ENCODE measurements around the gene PARD3. TPM values are rescaled to one million over a fixed set of nuclear protein-coding genes. Genes with fewer than 3 reads are reported as not detected.

The PARD3 gene
- total RNA-seq, 1 experiment from 2014 or later: 46.3 TPM

DNA sequence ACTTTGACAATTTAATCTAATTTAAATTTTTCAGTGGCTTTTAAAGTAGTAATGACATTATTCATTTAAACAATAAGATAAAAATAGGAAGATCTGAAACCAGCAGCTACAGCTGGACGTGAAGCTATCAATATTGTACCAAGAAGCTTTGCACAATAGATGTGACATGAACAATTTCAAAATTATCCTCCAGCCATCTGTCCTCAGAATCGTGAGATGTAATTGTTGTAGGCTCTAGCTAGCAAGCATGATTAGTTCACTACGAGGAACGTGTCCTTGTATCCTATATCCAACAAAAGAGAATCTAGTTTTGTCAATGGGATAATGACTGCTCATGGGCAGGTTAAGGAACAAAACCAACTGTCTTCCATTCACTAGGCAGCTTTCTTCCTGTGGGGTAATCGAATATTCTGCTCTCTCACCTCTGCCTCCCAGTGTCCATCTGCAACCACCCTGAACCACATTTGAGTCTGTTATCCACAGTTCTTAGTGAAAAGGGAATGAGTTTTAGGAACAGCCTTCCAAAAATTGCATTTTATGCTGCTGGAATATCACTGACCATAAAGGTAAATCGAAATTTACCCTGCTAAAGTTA, 247.3 kb downstream of the PARD3 start:
- Histone ChIP-seq H3K9me2 (ENCODE audit: insufficient read depth) (no peaks in the 10 kb centered on the region), H4K20me1 (ENCODE audit: insufficient read depth) (no peaks in the 10 kb centered on the region), H3K9me3 (ENCODE audit: control insufficient read depth in 1 of 2, insufficient read depth in 1 of 2, low read depth in 1 of 2, low read length in 2 of 2) (no peaks in the 10 kb centered on the region), H3K4me3 (replicated peaks in 1 of 2; ENCODE audit: low read depth in 1 of 2, low read length in 2 of 2) (no peak overlapping the region), H3K27me3 (ENCODE audit: insufficient read depth, low read length) (no peaks in the 10 kb centered on the region), H3K36me3 (ENCODE audit: control insufficient read depth in 1 of 2, insufficient read depth in 2 of 2, low read length in 2 of 2) (no peaks in the 10 kb centered on the region), H3K9ac (ENCODE audit: low read length) (no peak overlapping the region), H3K4me2 (ENCODE audit: low read length) (no peak overlapping the region), H3K79me2 (ENCODE audit: insufficient read depth, low read length) (peaks cover 14% of the 10 kb centered on the region; the same call in 1 of the 2 replicates), H3K4me1 (ENCODE audit: control insufficient read depth in 1 of 2, insufficient read depth in 2 of 2, low read length in 2 of 2) (no peaks in the 10 kb centered on the region), H3K27ac (ENCODE audit: low read depth, low read length) (no peak overlapping the region), H2AFZ (ENCODE audit: low read depth, low read length, poor library complexity, severe bottlenecking) (no peak overlapping the region)
- BruUV-seq (replicated peaks): no TSS peak
- TF ChIP-seq EZH2 (IDR thresholded peaks at IDR 0.05): no peak
- no peak for TF ChIP-seq ZNF274 (IDR thresholded peaks at IDR 0.05; ENCODE audit: low read depth, low read length)
- TF ChIP-seq, protein P1, sequence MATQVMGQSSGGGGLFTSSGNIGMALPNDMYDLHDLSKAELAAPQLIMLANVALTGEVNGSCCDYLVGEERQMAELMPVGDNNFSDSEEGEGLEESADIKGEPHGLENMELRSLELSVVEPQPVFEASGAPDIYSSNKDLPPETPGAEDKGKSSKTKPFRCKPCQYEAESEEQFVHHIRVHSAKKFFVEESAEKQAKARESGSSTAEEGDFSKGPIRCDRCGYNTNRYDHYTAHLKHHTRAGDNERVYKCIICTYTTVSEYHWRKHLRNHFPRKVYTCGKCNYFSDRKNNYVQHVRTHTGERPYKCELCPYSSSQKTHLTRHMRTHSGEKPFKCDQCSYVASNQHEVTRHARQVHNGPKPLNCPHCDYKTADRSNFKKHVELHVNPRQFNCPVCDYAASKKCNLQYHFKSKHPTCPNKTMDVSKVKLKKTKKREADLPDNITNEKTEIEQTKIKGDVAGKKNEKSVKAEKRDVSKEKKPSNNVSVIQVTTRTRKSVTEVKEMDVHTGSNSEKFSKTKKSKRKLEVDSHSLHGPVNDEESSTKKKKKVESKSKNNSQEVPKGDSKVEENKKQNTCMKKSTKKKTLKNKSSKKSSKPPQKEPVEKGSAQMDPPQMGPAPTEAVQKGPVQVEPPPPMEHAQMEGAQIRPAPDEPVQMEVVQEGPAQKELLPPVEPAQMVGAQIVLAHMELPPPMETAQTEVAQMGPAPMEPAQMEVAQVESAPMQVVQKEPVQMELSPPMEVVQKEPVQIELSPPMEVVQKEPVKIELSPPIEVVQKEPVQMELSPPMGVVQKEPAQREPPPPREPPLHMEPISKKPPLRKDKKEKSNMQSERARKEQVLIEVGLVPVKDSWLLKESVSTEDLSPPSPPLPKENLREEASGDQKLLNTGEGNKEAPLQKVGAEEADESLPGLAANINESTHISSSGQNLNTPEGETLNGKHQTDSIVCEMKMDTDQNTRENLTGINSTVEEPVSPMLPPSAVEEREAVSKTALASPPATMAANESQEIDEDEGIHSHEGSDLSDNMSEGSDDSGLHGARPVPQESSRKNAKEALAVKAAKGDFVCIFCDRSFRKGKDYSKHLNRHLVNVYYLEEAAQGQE (IDR thresholded peaks at IDR 0.05; ENCODE audit: low read depth): no peak
- no peak for TF ChIP-seq EZH2phosphoT487 (IDR thresholded peaks at IDR 0.05; ENCODE audit: borderline replicate concordance)
- TF ChIP-seq, protein P2, sequence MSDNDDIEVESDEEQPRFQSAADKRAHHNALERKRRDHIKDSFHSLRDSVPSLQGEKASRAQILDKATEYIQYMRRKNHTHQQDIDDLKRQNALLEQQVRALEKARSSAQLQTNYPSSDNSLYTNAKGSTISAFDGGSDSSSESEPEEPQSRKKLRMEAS (IDR thresholded peaks at IDR 0.05): no peak
- TF ChIP-seq FOSL1 (IDR thresholded peaks at IDR 0.05; ENCODE audit: low read depth): no peak
- TF ChIP-seq, protein P3, sequence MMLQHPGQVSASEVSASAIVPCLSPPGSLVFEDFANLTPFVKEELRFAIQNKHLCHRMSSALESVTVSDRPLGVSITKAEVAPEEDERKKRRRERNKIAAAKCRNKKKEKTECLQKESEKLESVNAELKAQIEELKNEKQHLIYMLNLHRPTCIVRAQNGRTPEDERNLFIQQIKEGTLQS (IDR thresholded peaks at IDR 0.05): no peak
- no peak for TF ChIP-seq EGR1 (IDR thresholded peaks at IDR 0.05; ENCODE audit: low read depth)
- no peak for TF ChIP-seq POLR2A (IDR thresholded peaks at IDR 0.05; ENCODE audit: borderline replicate concordance, extremely low read depth, insufficient read depth, insufficient read length)
- no peak for TF ChIP-seq TCF7L2 (IDR thresholded peaks at IDR 0.05; ENCODE audit: borderline replicate concordance, extremely low read depth, insufficient read depth, insufficient read length)
- no peak for TF ChIP-seq ZFX (IDR thresholded peaks at IDR 0.05)
- no peak for TF ChIP-seq CEBPB (IDR thresholded peaks at IDR 0.05; ENCODE audit: low read depth)
- no peak for TF ChIP-seq YY1 (IDR thresholded peaks at IDR 0.05; ENCODE audit: extremely low read depth, insufficient replicate concordance, low read depth, low read length)
- TF ChIP-seq, protein P4, sequence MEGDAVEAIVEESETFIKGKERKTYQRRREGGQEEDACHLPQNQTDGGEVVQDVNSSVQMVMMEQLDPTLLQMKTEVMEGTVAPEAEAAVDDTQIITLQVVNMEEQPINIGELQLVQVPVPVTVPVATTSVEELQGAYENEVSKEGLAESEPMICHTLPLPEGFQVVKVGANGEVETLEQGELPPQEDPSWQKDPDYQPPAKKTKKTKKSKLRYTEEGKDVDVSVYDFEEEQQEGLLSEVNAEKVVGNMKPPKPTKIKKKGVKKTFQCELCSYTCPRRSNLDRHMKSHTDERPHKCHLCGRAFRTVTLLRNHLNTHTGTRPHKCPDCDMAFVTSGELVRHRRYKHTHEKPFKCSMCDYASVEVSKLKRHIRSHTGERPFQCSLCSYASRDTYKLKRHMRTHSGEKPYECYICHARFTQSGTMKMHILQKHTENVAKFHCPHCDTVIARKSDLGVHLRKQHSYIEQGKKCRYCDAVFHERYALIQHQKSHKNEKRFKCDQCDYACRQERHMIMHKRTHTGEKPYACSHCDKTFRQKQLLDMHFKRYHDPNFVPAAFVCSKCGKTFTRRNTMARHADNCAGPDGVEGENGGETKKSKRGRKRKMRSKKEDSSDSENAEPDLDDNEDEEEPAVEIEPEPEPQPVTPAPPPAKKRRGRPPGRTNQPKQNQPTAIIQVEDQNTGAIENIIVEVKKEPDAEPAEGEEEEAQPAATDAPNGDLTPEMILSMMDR (IDR thresholded peaks at IDR 0.05 in 2 of 3, conservative IDR thresholded peaks at IDR 0.05 in 1 of 3; ENCODE audit: borderline replicate concordance in 1 of 3, insufficient read depth in 1 of 3, low read depth in 2 of 3, low read length in 2 of 3): no peak
- TF ChIP-seq ELF1 (IDR thresholded peaks at IDR 0.05; ENCODE audit: borderline replicate concordance, low read depth): no peak
- ATAC-seq (no peak), DNase-seq (ENCODE audit: low read depth, low spot score) (no peak)
- RAD21 ChIA-PET (ENCODE audit: low non-redundant PET in 1 of 2, low total read pairs in 2 of 2, uncharacterized antibody in 2 of 2, unreplicated experiment in 2 of 2): no interaction called here
- CTCF ChIA-PET: no interaction called here
- intact Hi-C loops (cut with micrococcal nuclease): no loop called here
- POLR2A ChIA-PET: no interaction called here

All from HCT116 (cell line).